LNCAP (cell line): ENCODE measurements around the gene PTPN20.

Experiments used
- TF ChIP-seq, protein P1 (sequence below): fragments of 450-650 bp; IDR thresholded peaks from 2 replicates; pipeline ENCODE4 v1.5.1; 2017; ENCODE audit warnings: mild to moderate bottlenecking

Gene PTPN20

GRCh38 chr10:47035171-47035818 lies 124.1 kb downstream of the PTPN20 start:
- TF ChIP-seq, protein P1, sequence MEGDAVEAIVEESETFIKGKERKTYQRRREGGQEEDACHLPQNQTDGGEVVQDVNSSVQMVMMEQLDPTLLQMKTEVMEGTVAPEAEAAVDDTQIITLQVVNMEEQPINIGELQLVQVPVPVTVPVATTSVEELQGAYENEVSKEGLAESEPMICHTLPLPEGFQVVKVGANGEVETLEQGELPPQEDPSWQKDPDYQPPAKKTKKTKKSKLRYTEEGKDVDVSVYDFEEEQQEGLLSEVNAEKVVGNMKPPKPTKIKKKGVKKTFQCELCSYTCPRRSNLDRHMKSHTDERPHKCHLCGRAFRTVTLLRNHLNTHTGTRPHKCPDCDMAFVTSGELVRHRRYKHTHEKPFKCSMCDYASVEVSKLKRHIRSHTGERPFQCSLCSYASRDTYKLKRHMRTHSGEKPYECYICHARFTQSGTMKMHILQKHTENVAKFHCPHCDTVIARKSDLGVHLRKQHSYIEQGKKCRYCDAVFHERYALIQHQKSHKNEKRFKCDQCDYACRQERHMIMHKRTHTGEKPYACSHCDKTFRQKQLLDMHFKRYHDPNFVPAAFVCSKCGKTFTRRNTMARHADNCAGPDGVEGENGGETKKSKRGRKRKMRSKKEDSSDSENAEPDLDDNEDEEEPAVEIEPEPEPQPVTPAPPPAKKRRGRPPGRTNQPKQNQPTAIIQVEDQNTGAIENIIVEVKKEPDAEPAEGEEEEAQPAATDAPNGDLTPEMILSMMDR: no peak

GRCh38 chr10:47035819-47036337 lies 124.7 kb downstream of the PTPN20 start:
- TF ChIP-seq, protein P1: no peak

GRCh38 chr10:47036771-47037170 lies 125.5 kb downstream of the PTPN20 start:
- TF ChIP-seq, protein P1: no peak

- TF ChIP-seq, protein P1: no peak
These were observed 126.6 kb downstream of the PTPN20 start for GRCh38 chr10:47037654-47038425.

GRCh38 chr10:47038881-47039561 lies 127.8 kb downstream of the PTPN20 start:
- TF ChIP-seq, protein P1: no peak

- TF ChIP-seq, protein P1: no peak
These were observed 128.3 kb downstream of the PTPN20 start for GRCh38 chr10:47039562-47039913.

DNA sequence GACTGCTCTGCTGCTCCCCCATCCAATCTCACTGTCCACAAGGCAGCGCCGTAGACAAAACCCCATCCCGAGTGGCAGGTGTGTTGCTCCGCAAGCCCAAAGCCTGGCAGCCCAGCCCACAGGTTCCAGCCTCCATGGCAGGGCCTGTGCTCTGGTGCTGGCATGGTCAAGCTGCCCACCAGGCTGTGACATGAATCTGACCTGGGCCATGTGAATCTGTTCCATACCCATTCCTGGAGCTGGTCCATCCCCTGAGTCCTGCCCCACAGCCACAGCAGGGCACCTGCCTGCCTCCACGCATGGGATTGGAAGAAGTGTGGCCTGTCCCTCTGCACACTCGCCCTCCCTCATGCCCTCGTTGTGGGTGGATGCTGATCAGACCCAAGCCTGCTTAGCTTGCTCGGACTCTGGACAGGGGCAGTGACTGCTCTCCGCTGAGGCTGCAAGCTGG lies 128.8 kb downstream of the PTPN20 start:
- TF ChIP-seq, protein P1: no peak
